ENCODE measurements around the gene LARP7. TPM values are rescaled to one million over a fixed set of nuclear protein-coding genes. Genes with fewer than 3 reads are reported as not detected.

Gene LARP7
- total and polyA plus RNA-seq, 4 donors = 24.9 to 75.5 (median 36.0) TPM

Small RNA genes within 50 kb of the gene (small RNA-seq; reads per million reads assigned to genes)
- gene MIR302A (ENCODE audit: low replicate concordance) = not detected
- gene MIR302C (ENCODE audit: low replicate concordance) = not detected
- gene MIR302D (ENCODE audit: low replicate concordance) = not detected
- not detected for gene MIR367 (ENCODE audit: low replicate concordance)
- not detected for gene WRBP1 (ENCODE audit: low replicate concordance)

Other genes starting within 250 kb of the LARP7 start
- not detected for gene NEUROG2, start 121.0 kb upstream of the LARP7 start, total RNA-seq
- not detected for gene NEUROG2, start 121.0 kb upstream of the LARP7 start, polyA plus RNA-seq
- 10 to 100 TPM in 1 of 2 donors, 1 to 10 TPM in 1; 3.8 to 14.9 TPM for gene ZGRF1, start 234 bp upstream of the LARP7 start, total RNA-seq
- gene ZGRF1, start 234 bp upstream of the LARP7 start, polyA plus RNA-seq = 1 to 10 TPM; 1.3 to 5.3 TPM